Measurements from ENCODE around the gene METTL9. TPM values are rescaled to one million over a fixed set of nuclear protein-coding genes. Genes with fewer than 3 reads are reported as not detected.

Gene METTL9
- total and polyA plus RNA-seq, 2 of the 4 experiments (the other 2 are of a cell fraction) = 54.8 to 95.5 TPM

GRCh38 chr16:21625026-21625425, 25.6 kb downstream of the METTL9 start:
- H2AFZ ChIP-seq (replicated peaks; ENCODE audit: low read length, poor library complexity) = no peak overlapping the region
- no peak overlapping the region for H2AK9ac ChIP-seq (replicated peaks; ENCODE audit: low read depth, low read length, poor library complexity)
- peaks cover 4% of the 10 kb centered on the region; the same call in 1 of the 2 replicates for H3K4me1 ChIP-seq (ENCODE audit: control insufficient read depth, insufficient read depth, low read length)
- H3K27ac ChIP-seq (ENCODE audit: insufficient read depth, low read length) = no peak overlapping the region
- H4K5ac ChIP-seq (ENCODE audit: low read depth, low read length) = no peak overlapping the region
- H3K4me2 ChIP-seq (ENCODE audit: low read depth, low read length) = no peak overlapping the region
- no peak overlapping the region for H2BK15ac ChIP-seq (ENCODE audit: low read depth, low read length)
- CTCF ChIA-PET = interaction anchor here (0.7 kb wide), 1 partner anchor 24 kb away, joined by 3 read pairs; no protein-coding TSS in a partner anchor
- H3K4ac ChIP-seq (ENCODE audit: low read depth, low read length) = no peak overlapping the region
- H3K36me3 ChIP-seq (ENCODE audit: control insufficient read depth, insufficient read depth, low read length) = peaks cover 11% of the 10 kb centered on the region
- TF ChIP-seq NFE2L2 (IDR thresholded peaks at IDR 0.05; ENCODE audit: low read depth, low read length) (no peak), MXI1 (IDR thresholded peaks at IDR 0.05; ENCODE audit: borderline replicate concordance, low read depth, low read length) (no peak), RAD21 (IDR thresholded peaks at IDR 0.05; ENCODE audit: low read length) (no peak), RCOR1 (IDR thresholded peaks at IDR 0.05; ENCODE audit: insufficient replicate concordance, low read length) (no peak), CHD1 (IDR thresholded peaks at IDR 0.05; ENCODE audit: low read depth, low read length) (no peak), CTCF (conservative IDR thresholded peaks at IDR 0.05; ENCODE audit: low read depth, low read length) (no peak), FOS (IDR thresholded peaks at IDR 0.05; ENCODE audit: low read depth, low read length) (no peak), RFX5 (IDR thresholded peaks at IDR 0.05; ENCODE audit: low read depth, low read length) (no peak), BHLHE40 (IDR thresholded peaks at IDR 0.05; ENCODE audit: low read depth, low read length) (no peak), USF2 (IDR thresholded peaks at IDR 0.05; ENCODE audit: low read depth, low read length) (no peak), SMC3 (IDR thresholded peaks at IDR 0.05; ENCODE audit: low read depth, low read length) (no peak), MAZ (IDR thresholded peaks at IDR 0.05; ENCODE audit: borderline replicate concordance, low read depth, low read length) (no peak), ELK1 (IDR thresholded peaks at IDR 0.05; ENCODE audit: borderline replicate concordance, low read depth, low read length) (no peak)
- no peaks in the 10 kb centered on the region for H3K9me3 ChIP-seq (ENCODE audit: control insufficient read depth, insufficient read depth, low read length)
- no peaks in the 10 kb centered on the region for H4K20me1 ChIP-seq (ENCODE audit: insufficient read depth, low read length)
- no peaks in the 10 kb centered on the region for H3K27me3 ChIP-seq (ENCODE audit: control insufficient read depth, insufficient read depth, low read length)
- no peak overlapping the region for H3K23ac ChIP-seq (ENCODE audit: low read depth, low read length)
- no peak overlapping the region for H3K4me3 ChIP-seq (ENCODE audit: insufficient read depth, low read depth, low read length)
- H2BK120ac ChIP-seq (ENCODE audit: low read depth, low read length) = no peak overlapping the region
- no peak for ATAC-seq (ENCODE audit: low read depth)
- no peak overlapping the region for H2BK5ac ChIP-seq (ENCODE audit: low read depth, low read length, poor library complexity, severe bottlenecking)
- intact Hi-C loops (cut with micrococcal nuclease) = no loop called here
- in situ Hi-C loops (cut with MboI; ENCODE audit: low sequenced_read_pairs) = no loop called here
- no peak overlapping the region for H3K56ac ChIP-seq (ENCODE audit: extremely low read depth, insufficient read depth, low read length)
- no peak overlapping the region for H3K14ac ChIP-seq (replicated peaks; ENCODE audit: low read depth, low read length)
- dilution Hi-C loops (cut with HindIII; ENCODE audit: low sequenced_read_pairs, unreplicated experiment) = no loop called here
- WGBS, 2 experiments (ENCODE audit: extremely low coverage in 2 of 2, insufficient read length in 1 of 2) = no CpG with 5 or more reads among the region's 1 CpG
- H2AK5ac ChIP-seq (ENCODE audit: low read depth, low read length) = no peak overlapping the region
- no peak overlapping the region for H2BK20ac ChIP-seq (ENCODE audit: low read depth, low read length)
- DNase-seq = no peak
- no peak overlapping the region for H3K9ac ChIP-seq (ENCODE audit: low read depth, low read length)
- BruUV-seq (replicated peaks) = no TSS peak
- POLR2A ChIA-PET (ENCODE audit: unreplicated experiment) = no interaction called here
- no peak overlapping the region for H4K8ac ChIP-seq (ENCODE audit: low read depth in 2 of 2, low read length in 2 of 2)
- H3K79me1 ChIP-seq (ENCODE audit: low read depth in 1 of 2, low read length in 2 of 2) = peaks cover 23 to 54% of the 10 kb centered on the region in 2 experiments
- no peak overlapping the region for H4K91ac ChIP-seq (ENCODE audit: insufficient read depth, low read depth, low read length)
- H3K18ac ChIP-seq (ENCODE audit: low read depth, low read length) = no peak overlapping the region
- no peaks in the 10 kb centered on the region for H3K9me1 ChIP-seq (ENCODE audit: insufficient read depth, low read length)
